ENCODE measurements around the gene APIP. TPM values are rescaled to one million over a fixed set of nuclear protein-coding genes. Genes with fewer than 3 reads are reported as not detected.
A peak's percentile ranks its signal among the peaks of the same experiment; 100 is the strongest.

The APIP gene
- total and polyA plus RNA-seq, 2 of the 8 experiments (the other 6 are each of a cell fraction or from before 2014, with no cell fraction given): 10.4 to 25.7 TPM

GRCh38 chr11:34840736-34841386, 75.3 kb downstream of the APIP start:
- no peak overlapping the region for H3K9ac ChIP-seq (replicated peaks in 1 of 4; ENCODE audit: extremely low read depth in 1 of 4, low read depth in 3 of 4, low read length in 3 of 4)
- no peak overlapping the region for H3K4me3 ChIP-seq (ENCODE audit: extremely low read depth in 1 of 4, insufficient read depth in 2 of 4, low read depth in 3 of 4, low read length in 4 of 4)
- no peaks in the 10 kb centered on the region for H3K79me2 ChIP-seq (ENCODE audit: control insufficient read depth in 1 of 2, insufficient read depth in 2 of 2, low read length in 2 of 2)
- FAIRE-seq (peak; percentile 73), DNase-seq (ENCODE audit: low read depth in 1 of 2, low spot score in 2 of 2) (no peak)
- CTCF ChIA-PET (ENCODE audit: partially characterized antibody): interaction anchor here (0.6 to 6.6 kb wide), 27 partner anchors 8 to 288 kb away, joined by 3 to 32 read pairs (median 4); no protein-coding TSS in a partner anchor
- no peaks in the 10 kb centered on the region for H3K27me3 ChIP-seq (replicated peaks in 1 of 4; ENCODE audit: control insufficient read depth in 3 of 4, extremely low read depth in 1 of 4, insufficient read depth in 3 of 4, low read length in 3 of 4)
- no peak overlapping the region for H3K14ac ChIP-seq (ENCODE audit: insufficient read length)
- H2AFZ ChIP-seq (ENCODE audit: low read length): no peak overlapping the region
- no peak overlapping the region for H3K4ac ChIP-seq (replicated peaks; ENCODE audit: insufficient read length, low read depth, low read length)
- no peak for TF ChIP-seq TCF12 (IDR thresholded peaks at IDR 0.05; ENCODE audit: low read depth, low read length)
- TF ChIP-seq RAD21 (IDR thresholded peaks at IDR 0.05 in 1 of 2, conservative IDR thresholded peaks at IDR 0.05 in 1 of 2; ENCODE audit: low read depth in 2 of 2, low read length in 2 of 2): peak; percentile 51 to 57
- peak; percentile 60 to 84 (median 62) for TF ChIP-seq CTCF (IDR thresholded peaks at IDR 0.05; ENCODE audit: control extremely low read depth in 1 of 3, insufficient read depth in 1 of 3, low read depth in 1 of 3, low read length in 3 of 3)
- no peak overlapping the region for H2BK5ac ChIP-seq (ENCODE audit: low read depth, low read length)
- H3K4me1 ChIP-seq (replicated peaks in 1 of 4; ENCODE audit: control insufficient read depth in 3 of 4, insufficient read depth in 4 of 4, low read length in 3 of 4): peaks cover 0 to 4% (median 0%) of the 10 kb centered on the region in 4 experiments; a peak in 2 of 7 replicates
- no peak overlapping the region for H3K23ac ChIP-seq (ENCODE audit: insufficient read length)
- H3K79me1 ChIP-seq (ENCODE audit: low read depth, low read length): no peaks in the 10 kb centered on the region
- H3K4me2 ChIP-seq (ENCODE audit: insufficient read depth in 1 of 2, low read depth in 2 of 2, low read length in 2 of 2): no peak overlapping the region
- no peak overlapping the region for H2BK15ac ChIP-seq (ENCODE audit: low read length)
- H3K18ac ChIP-seq (ENCODE audit: extremely low read depth, low read length): no peak overlapping the region
- H2AK5ac ChIP-seq (ENCODE audit: low read depth, low read length): no peak overlapping the region
- no peak overlapping the region for H2BK12ac ChIP-seq (ENCODE audit: low read depth, low read length)
- no peak overlapping the region for H4K91ac ChIP-seq (replicated peaks; ENCODE audit: insufficient read length, low read length)
- no peak overlapping the region for H4K5ac ChIP-seq (ENCODE audit: insufficient read length, low read depth, low read length)
- no peaks in the 10 kb centered on the region; a peak in 1 of 8 replicates for H3K36me3 ChIP-seq (ENCODE audit: control insufficient read depth in 2 of 4, insufficient read depth in 4 of 4, low read length in 3 of 4)
- POLR2A ChIA-PET (ENCODE audit: partially characterized antibody): no interaction called here
- no peak overlapping the region for H4K8ac ChIP-seq (ENCODE audit: extremely low read depth, insufficient read depth, low read length)
- H3K9me3 ChIP-seq (ENCODE audit: insufficient read depth in 2 of 2, low read depth in 1 of 2, low read length in 1 of 2): no peaks in the 10 kb centered on the region
- no peak overlapping the region for H2BK120ac ChIP-seq (replicated peaks; ENCODE audit: low read depth, low read length)
- no peak overlapping the region for H3K27ac ChIP-seq (ENCODE audit: low read depth, low read length)
- WGBS, 2 experiments (ENCODE audit: extremely low coverage in 1 of 2, insufficient coverage in 1 of 2, insufficient read length in 1 of 2, insufficient replicate concordance in 2 of 2, low coverage in 1 of 2, low lambda C conversion rate in 2 of 2, missing lambda C conversion rate in 1 of 2): 80% methylated on average over 3 of the region's 4 CpGs; no CpG with 5 or more reads in 1 of the 2 experiments
- no peaks in the 10 kb centered on the region for H4K20me1 ChIP-seq (replicated peaks in 1 of 2; ENCODE audit: control insufficient read depth in 1 of 2, insufficient read depth in 2 of 2, low read length in 2 of 2)
- H3K23me2 ChIP-seq (ENCODE audit: low read depth, low read length): no peaks in the 10 kb centered on the region
- no peak overlapping the region for H2BK20ac ChIP-seq (ENCODE audit: low read length)
- H3K56ac ChIP-seq (replicated peaks; ENCODE audit: insufficient read length, low read depth, low read length): no peak overlapping the region
